ENCODE measurements around the gene TSPAN9.

The TSPAN9 gene

DNA sequence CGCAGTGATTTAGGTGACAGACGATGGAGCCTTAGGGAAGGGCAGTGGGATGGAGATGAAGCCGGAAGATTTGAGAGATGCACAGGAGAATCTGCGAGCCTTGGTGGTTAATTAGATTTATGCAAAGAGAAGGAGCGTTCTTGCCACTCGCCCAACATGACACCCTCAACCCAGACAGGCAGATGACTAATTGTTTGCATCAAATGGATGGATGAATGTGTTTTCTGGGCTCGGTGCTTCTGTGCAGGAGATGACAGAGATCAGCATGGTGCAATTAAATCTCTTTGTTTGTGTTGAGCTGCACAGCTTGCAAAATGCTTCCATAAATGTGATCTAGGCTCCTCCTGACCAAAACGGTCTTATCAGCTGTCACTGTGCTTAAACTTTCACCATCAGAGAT, 211.5 kb downstream of the TSPAN9 start:
- FAIRE-seq (no peak), DNase-seq (ENCODE audit: low spot score) (no peak)

DNA sequence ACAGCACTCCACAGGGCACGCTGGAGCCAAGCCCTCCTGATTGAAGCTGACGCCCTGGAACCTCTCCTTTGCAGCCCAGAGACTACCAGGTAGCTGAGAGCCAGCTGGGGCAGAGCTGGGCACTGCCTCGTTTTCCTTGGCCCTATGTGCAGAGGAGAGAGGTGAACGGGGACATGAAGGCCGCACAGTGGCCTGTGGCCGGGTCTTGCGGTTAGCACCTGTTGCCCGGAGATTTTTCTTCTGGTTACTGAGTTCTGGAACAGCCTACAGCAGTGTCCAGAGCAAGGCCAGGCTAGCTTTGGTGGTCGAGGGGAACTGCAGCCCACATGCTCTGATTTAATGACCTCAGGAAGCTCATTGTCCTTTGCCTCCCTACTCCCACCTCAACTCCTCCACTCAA, 212.5 kb downstream of the TSPAN9 start:
- FAIRE-seq, result no peak
- DNase-seq (ENCODE audit: low spot score), result no peak

DNA sequence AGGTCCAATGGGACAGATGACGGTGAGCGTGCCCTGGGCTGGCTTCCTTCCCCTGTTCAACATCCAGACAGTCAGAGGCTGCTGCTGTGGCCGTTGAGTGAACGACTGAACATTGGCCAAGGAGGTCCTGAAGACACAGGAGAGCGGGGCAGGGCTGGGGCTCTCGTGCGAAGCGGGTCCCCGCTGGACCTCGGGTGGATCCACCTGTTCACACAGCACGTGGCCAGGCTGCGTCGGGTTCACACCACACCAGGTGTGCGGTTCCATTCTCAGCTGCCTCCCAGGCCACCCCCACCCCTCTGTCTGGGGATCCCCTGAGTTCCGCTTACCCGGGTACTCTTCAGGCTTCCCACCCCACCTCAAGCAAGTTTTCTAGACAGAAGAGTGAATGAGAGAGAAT, 214.8 kb downstream of the TSPAN9 start:
- no peak for FAIRE-seq

DNA sequence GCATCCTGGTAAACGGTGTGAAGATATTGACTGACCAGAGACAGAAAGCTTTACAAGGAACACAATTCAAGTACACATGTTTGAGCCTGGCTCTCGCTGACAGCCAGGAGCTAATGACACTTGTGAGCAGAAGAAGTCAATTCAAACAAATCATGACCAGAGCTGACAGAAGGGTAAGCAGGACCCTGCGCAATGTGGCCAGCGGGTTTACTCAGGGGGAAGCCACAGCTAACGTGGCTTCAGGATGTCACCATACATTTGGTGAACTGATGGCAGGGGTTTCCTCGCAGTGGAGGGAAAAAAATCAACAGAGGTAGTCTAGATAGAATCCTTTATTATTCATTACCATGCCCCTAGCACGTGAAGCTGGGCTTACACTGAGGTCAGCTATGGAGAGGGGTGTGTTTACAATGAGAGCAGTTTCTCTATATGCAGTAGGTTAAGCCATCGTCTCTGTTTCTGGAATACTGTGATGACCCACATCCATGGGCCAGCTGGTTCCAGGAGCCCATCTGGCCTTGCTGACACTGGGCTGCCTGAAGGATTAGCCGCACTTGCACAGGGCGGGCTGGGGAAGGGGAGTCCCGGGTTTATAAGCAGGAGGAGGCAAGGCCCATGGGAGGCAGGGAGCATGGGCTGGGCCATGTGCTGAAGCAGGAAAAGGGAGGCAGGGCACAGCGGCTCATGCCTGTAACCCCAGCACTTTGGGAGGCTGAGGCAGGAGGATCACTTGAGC, 215.7 kb downstream of the TSPAN9 start:
- no peak for DNase-seq (ENCODE audit: low spot score)
- FAIRE-seq, result no peak

More for the DNA sequence above, 214.8 kb downstream of the TSPAN9 start:
- DNase-seq (ENCODE audit: low spot score), result no peak

DNA sequence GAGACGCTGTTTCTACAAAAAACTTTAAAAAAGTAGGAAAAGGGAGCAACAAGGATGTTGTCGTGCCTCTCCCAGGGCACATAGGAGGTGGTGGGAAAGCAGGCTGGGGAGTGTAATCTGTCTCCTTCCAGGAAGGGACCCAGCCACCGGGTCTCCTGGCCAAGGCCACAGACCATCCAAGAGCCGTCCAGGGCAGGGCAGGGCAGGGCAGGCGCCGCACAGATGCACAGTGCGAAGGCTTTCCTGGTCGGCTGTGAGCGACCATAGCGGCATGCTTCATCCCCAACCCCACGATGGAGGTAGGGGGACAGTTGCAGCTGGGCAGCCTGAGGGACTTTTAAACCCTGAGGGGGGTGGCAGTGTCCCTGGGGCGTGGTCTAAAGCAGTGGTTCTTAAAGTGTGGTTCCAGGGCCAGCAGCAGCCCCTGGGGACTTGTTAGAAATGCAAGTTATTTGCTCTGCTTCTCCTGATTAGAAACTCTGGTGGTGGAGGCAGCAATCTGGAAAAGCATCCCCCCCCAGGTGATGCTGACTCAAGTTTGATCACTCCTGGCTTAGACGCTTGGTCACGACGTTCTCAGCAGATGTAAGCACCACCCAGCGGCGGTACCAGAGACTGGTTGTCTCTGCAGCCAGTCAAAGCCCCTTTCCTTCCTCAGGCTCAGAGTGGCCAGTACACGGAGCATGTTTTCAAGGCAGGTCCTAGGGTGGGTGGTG, 216.4 kb downstream of the TSPAN9 start:
- peak; percentile 20 for DNase-seq (ENCODE audit: low spot score)

DNA sequence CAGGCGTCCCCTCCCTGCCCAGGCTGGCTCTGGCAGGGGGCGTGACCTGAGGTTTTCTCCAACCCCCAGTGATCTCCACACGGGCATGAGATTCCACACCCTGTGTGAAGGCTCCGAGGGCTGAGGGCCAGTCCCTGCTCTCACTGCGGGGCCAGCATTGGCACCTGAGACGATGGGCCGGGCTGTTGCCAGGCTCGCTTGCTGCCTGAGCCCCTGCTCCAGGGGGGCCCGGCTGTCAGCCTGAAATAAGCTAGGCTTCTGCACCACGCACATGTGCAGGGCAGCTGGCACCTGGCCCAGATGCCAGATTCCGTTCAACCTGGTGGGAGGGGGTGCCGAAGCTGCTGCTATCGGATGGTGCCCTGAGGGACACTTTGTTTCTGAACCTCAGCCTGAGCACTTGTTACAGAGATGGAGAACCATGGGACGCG, 217.3 kb downstream of the TSPAN9 start:
- no peak for FAIRE-seq
- no peak for DNase-seq (ENCODE audit: low spot score)

More for the DNA sequence above, 216.4 kb downstream of the TSPAN9 start:
- no peak for FAIRE-seq

DNA sequence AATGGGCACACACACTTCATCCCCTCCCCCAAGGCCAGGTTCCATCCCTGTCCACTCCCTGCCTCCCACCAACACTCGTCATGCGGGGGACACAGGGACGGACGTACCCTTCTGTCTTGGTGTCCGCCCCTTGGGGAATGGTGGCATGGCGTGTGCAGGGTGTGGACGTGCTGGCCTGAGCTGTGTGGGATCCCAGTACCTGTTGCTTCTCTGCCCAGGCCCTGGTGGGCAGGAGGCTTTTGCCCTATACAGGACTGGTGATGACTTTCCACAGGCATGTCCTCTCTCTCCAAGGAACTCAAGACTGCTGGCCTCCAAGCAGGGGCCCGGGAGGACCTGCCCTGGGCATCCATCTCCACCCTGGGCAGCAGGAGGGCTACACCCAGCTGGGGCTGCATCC, 218.0 kb downstream of the TSPAN9 start:
- DNase-seq (ENCODE audit: low spot score) (no peak), FAIRE-seq (no peak)

DNA sequence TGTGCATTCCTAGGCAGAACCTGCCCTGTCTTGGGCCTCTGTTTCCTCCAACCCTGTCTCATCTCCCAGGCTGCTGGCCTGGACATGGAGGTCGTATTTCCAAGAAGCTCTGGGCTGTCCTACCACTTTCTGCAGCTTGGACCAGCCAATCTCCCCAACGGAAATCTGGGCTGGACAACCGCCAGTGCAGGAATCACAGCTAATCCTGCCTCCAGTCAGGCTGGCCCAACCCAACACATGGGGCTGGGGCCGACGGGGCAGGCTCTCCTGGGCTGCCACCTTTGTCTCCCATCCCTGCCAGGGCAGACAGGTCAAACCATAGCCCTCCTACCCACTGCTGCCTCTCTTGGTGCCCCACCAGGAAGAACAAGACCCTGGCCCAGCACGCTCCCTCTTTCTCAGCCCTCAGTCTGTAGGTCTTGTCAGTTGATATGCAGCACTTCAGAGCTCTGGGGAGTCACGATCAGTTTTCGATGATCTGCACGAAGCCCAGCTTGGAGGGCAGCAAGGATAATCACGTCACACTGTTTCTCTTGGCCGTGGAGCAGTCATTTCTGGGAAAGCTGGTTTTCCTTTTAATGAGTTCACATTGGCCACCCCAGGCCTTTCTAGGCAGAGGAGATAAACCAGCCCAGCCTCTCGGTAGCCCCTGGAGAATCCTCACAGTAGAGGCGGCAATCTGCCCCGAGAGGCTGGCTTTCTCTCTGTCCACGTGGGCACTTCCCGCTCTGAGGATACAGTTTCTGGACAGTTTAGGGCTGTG, 218.6 kb downstream of the TSPAN9 start:
- DNase-seq (ENCODE audit: low spot score) (no peak), FAIRE-seq (no peak)

DNA sequence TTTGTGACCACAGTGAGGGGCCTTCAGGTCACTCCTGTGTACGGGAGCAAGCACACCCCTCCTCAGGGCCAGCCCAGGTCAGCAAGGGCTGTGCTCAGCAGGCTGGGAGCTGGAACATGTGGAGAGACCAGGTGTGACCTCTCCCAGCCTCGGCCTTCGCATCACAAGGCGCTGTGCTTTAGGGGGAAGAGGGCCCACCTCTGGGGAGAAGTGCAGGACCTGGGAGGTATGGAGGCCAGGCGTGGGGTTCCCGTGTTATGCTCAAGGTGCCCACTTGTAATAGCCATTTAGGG, 219.2 kb downstream of the TSPAN9 start:
- no peak for DNase-seq (ENCODE audit: low spot score)
- no peak for FAIRE-seq

DNA sequence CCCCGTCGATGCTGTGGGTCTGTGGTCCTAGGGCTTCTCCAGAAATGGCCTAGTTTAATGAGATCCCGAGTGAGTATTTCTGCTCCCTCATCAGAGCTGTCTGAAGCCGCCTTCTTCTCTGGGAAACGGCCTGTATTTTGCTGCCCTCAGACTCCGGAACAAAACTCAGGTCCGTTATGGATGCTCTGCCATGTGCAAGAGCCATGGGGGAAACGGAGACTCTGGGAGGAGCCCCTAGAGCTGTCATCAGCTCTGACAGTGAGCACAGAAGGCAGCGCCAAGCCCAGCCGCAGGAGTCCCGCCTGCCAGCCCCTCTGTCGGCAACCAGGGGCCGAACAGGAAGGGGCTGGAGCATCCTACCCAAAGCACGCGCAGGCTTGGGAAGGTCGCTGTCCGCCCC, 221.4 kb downstream of the TSPAN9 start:
- FAIRE-seq (no peak), DNase-seq (ENCODE audit: low spot score) (no peak)

DNA sequence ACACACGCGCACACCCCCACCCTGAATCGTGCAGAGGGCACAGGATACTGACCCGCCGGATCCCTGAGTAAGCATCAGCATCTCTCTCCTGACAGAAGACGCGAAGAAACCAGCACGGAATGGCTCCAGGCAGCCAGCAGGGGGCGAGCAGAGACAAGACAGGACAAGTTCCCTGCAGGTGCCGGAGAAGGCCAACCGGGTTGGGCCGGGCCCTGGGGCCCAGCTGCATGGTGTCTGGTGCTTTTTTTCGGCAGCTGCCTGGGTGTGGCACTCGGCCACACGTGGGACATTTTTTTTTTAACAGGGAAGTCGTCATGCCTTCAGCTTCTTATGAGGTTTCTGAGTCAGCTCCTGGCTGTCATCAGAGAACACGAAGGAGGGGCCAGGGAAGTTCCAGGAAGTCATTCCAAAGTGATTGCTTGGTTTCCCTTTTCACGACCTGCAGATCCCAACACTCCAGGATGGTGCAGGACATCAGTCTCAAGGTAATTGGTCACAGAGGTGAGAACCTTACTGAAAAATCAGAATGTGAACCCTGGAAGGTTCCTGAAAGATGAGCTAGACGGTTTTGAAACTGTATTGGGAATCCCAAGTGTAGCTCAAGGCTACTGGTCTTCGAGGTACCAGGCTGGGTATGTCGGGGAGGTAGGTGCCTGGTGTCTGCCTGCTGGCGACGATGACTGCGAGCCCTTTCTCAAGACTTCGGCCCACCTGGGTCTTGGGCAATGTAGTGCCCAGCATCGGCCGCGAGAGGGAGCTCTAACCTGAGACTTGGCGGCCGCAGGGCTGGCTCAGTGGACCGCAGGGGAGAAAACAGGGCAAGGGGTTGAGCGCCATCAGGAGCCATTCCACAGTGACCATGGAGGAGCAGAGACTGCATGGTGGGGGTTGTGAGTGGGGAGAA, 223.0 kb downstream of the TSPAN9 start:
- FAIRE-seq (peak; percentile 80), DNase-seq (ENCODE audit: low spot score) (peak; percentile 93)

DNA sequence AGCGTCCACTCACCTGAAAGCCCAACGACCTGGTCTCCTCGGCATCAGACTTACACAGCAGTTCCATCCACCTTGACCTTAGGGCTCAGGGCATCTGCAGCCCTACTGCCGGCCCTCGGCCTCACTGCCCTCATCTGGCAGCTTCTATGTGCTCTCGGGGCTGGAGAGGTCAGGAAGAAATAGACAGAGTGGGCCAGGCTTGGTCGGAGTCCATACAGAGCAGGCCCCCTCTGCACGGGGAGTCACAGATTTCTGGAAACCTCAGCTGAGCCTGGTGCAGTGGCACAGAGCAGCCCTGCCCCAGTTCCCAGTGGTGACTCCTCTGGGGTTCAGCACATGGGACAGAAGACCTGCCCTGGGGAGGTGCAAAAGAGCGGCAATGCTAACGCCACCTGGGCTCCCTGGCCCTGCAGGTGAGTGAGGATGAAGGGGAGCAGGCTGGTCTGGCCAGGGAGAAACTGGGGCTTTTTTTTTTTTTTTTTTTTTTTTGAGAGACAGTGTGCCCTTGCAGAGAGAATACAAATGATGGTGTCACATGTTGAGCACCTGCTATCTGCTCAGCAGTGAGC, 223.7 kb downstream of the TSPAN9 start:
- DNase-seq (ENCODE audit: low spot score), result no peak
- FAIRE-seq, result no peak

DNA sequence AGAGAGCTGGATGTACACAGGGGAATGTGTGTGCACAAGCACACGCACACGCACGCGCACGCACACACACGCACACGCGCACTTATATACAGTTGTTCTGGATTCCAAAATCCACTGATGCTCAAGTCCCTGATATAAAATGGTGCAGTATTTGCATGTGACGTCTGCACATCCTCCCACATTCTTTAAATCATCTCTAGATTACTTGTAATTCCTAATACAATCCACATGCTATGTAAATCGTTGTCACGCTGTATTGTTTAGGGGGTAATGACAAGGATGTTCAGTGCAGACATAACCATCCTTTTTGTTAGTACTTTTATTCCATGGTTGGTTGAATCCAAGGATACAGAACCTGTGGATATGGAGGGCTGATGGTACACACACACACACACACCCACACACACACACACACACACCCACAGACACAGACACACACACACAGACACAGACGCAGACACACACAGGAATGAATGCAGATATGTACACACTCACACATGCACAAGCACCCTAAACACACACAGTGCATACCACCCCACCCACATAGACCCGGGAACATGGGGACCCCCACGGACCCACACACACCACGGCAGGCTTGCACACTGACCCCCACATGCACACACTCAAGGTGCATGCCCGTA, 225.3 kb downstream of the TSPAN9 start:
- no peak for FAIRE-seq
- no peak for DNase-seq (ENCODE audit: low spot score)

DNA sequence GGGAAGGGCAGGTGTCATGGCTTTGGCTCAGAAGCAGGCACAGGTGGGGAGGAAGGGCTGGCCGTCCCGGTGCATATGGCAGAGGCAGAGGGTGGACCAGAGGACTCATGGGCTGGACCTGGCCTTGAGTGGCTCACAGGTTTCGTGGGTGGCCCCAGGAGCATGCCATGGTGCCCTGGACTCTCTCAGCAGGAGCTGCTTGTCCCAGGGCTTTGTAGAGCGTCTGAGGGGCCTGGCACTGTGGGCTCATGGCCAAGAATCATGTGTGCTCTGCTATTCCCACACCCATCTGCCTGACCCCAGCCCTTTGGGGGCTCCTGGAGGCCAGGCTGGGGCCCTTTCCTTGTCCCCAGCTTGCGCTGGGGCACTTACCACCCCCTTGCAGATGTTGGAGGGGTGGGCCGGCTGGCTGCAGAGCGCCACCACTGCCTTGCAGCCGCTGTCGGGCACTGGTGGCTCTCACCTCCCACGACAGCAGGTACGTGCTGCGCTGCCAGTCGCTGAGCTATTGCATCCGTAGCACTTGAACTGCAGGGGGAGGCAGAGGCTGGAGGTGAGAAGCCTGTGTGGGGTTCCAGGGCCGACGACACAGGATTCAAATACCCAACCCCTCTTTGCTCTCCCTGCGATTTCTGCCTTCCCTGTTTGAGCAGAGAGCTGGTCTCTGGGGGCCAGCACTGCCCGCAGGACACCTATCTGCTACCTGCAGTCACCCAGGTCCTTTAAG, 226.4 kb downstream of the TSPAN9 start:
- FAIRE-seq (no peak), DNase-seq (ENCODE audit: low spot score) (no peak)

DNA sequence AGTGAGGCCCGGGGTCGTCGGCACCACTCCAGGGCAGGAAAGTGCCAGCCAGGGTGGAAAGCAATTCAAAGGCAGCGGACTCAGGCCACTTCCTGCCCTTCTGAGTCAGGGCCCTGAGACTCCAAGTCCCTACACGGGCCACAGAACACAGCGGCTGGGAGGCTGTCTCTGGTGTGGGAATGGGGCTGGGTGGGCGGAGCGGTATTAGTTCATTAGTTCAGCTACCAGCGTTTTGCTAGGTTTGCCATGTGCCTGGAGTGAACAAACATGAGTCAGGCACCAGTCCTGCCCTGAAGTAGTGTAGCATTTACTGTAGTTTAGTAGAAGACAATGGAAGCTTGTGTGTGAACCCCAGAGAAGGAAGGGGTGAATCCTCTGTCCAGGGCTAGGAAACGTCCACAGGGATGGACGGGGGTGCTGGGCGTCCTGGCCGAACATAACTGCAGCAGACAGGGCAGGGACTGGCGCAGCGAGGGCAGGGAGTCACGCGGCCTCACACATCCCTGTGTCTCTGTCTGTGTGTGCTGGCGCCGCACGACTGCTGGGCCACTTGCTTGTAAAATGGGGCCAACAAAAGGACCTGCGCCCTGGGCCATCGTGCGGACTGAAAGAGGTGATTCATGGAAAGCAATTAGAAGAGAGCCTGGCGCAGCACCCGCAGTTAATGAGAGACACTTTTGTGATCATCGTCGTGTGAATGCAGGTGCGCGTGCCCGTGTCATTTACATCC, 227.4 kb downstream of the TSPAN9 start:
- FAIRE-seq (peak; percentile 94), DNase-seq (ENCODE audit: low spot score) (peak; percentile 95)

DNA sequence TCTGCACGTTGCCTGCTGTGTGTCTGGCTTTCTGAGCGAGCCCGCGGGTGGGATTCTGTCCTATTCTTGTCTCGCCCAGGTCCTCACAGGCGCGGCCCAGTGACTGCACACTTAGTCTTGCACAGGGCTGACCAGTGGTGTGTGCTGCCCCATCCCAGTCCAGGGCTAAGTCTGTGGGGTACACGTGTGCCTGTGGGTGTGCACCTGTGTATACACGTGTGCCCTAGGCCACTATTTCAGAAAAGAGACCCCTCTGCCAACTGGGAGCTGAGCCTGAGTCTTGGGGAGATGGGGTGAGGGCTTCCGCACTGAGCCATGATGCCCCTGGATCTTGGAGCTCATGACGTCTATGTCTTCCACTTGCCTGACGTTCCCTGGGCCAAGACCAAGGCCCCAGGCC, 228.3 kb downstream of the TSPAN9 start:
- FAIRE-seq (no peak), DNase-seq (ENCODE audit: low spot score) (no peak)

DNA sequence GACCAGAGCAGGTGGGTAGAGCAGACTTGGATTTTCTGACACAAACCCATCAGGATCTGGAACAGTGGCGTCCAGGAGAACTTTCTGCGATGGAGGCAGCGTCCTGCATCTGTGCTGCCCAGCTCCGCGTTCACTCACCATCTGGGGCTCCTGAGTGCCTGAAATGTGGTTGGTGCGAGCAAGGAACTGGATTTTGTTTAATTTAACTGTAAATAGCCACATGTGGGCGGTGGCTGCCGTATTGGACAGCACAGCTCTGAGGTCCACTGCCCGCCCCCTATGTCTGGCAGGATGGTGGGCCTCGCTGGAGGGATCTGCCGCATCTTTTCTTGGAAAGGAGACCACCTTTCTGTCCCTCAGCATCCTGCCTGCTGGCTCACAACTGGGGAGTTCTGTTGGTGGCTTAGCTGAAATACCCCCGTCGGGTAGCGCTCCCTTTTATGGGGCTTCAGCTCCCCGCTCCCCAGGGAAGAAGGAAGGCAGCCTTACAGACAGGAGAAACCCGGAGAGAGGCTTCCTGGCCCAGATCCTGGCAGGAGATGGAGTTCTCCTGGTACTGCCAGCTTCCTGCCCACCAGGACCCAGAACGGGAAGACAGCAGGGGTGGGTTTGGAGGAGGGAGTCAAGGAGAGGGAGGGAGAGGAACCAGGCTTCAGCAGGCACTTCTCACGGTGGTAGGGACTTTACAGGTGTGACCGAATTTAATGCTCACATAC, 228.9 kb downstream of the TSPAN9 start:
- FAIRE-seq, result no peak
- no peak for DNase-seq (ENCODE audit: low spot score)

DNA sequence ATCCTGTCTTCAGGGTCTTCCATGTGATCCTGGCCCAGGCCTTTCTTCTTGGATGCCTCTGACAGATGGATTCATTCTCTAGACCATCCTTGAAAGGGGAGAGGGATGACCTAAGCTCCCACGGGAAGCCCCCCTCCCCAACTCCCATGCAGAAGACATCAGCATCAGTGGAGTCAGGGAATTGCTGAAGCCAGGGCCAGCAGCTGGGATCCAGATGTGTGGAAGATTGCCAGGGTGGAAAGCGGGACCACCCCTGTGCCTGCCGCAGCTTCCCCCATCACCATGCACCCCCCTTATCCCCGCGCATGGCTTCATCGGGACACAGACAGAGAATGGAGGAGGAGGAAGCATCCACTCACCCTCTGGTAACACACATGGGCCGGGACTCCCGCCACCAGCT, 230.2 kb downstream of the TSPAN9 start:
- no peak for DNase-seq (ENCODE audit: low spot score)
- FAIRE-seq, result no peak

DNA sequence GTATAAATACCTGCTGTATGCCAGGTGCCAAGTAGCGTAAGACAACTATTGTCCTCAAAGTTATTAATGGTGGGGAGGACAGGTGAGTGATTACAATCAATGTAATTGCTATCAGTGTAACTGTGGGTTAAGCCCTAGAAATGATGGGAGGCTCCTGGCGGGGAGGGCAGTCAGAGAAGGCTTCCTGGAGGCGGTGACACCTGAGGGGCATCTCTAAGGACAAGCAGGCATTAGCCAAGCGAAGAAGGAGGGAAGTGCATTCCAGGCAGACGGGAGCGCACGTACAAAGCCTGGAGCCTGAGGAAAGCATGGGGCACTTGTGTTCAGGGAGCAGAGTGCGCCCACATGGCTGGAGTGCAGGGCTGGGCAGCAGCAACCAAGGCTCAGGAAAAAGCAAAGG, 230.9 kb downstream of the TSPAN9 start:
- no peak for FAIRE-seq
- DNase-seq (ENCODE audit: low spot score), result no peak

All from RCC 7860 (cell line).